Fibroblast of skin of back (primary cell): ENCODE data around the gene BAG2.

Experiments
- DNase-seq: peaks from one replicate; pipeline ENCODE4 v3.0.0-alpha.2; 2013

BAG2 gene

DNA sequence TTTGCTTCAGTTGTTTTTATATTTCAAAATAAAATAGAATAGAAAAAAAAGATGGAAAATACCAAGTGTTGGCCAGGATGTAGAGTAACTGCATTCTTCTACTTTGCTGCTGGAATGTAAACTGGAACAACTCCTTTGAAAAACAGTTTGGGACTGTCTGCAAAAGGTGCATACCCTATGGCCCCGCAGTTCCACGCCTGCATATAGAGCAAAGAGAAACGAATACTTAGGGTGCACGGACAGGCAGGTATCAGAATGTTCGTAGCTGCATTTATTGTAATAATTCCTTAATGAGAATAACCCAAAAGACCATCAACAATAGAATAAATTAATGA, 50.6 kb downstream of the BAG2 start:
- no peak for DNase-seq

DNA sequence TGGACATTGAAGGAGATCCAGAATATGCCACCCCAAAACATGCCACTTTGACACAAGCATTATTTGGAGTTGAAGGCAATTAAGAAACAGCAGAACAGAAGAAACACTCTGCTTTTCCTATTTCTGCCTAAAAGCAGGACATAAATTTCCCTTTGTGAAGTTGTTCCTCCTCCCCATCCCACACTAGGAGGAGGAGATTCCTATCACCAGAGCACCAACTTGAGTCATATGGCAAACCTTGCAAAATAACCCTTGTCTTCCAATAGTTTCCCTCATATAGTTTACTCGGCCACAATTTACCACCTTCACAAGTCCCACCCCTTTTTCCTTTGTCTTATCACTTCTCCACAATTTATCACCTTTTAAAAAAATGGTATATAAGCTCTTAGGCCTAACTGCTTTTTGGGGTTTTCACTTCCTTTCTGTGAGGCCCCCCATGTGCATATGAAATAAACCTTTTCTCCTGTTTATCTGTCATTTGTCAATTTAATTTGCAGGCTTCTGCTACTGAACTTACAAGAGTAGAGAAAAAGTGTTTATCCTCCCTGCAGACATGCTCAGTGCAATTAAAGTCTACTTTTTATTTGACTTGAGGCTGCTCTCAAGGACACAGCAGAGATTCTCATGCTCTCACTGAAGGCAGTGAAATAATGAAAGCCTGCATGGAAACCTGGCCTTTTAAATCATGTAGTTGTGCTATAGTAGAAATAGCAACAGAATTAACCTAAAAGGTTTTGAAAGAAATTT, 52.8 kb downstream of the BAG2 start:
- DNase-seq, result peak; percentile 44

DNA sequence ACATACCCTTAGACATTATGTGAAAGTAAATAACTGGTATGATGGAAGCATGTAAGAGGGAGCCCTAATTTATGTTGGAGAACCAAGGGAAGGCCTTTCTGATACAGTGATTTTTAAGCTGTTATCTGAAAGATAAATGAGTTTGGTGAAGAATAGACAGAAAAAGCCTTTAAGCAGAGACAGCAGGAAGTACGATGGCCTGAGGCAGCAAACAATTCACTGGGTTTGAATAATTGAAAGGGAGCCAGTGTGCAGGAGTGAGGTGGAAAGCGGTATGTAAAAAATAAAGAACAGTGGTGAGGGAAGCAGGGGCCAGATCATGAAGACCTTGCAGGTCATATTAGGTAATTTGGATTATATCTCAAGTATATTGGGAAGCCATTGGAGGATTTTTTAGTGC, 54.1 kb downstream of the BAG2 start:
- no peak for DNase-seq
